GM12878 (cell line): ENCODE data around the gene ACOX1. TPM values are rescaled to one million over a fixed set of nuclear protein-coding genes. Genes with fewer than 3 reads are reported as not detected.

Experiments used
- ATAC-seq: fragments of 200-7000 bp; cut with Tn5 transposase; 3 replicates; pipeline ENCODE4 v1.9.1; 2020; ENCODE audit warnings: mild to moderate bottlenecking, moderate library complexity
- BruUV-seq: library from RNA; stranded (reverse); fragments of 400-500 nt; replicated peaks from 2 replicates; lab custom pipeline; 2021; lab: Mats Ljungman, UMichigan
- CTCF ChIA-PET: fragments of 300-600 bp; sonication (Branson Sonifier 250); formaldehyde crosslinking; extraction: SDS; loops from one replicate; lab custom pipeline; 2021; ENCODE audit warnings: inconsistent platforms; lab: Yijun Ruan, JAX
- POLR2A ChIA-PET: fragments of 350-600 bp; formaldehyde crosslinking; extraction: SDS; loops from one replicate; lab custom pipeline; 2021; ENCODE audit warnings: inconsistent platforms; lab: Charles Lee
- RAD21 ChIA-PET: fragments of 300-600 bp; sonication (Branson Sonifier 250); formaldehyde crosslinking; loops from one replicate; lab custom pipeline; 2023; ENCODE audit warnings: antibody characterized with exemption; ENCODE audit not compliant: unreplicated experiment; lab: Charles Lee
- SMC1A ChIA-PET: fragments of 300-600 bp; sonication (Branson Sonifier 250); formaldehyde crosslinking; loops from one replicate; lab custom pipeline; 2023; ENCODE audit not compliant: unreplicated experiment, uncharacterized antibody; lab: Charles Lee
- DNase-seq: peaks from one replicate; pipeline ENCODE4 v3.0.0-alpha.2; 2011; ENCODE audit warnings: low read depth, low spot score
- FAIRE-seq: peaks from 3 replicates; lab custom pipeline; 2011; peaks lifted over from hg19 to GRCh38; lab: Jason Lieb, UNC
- H2AFZ ChIP-seq: 2 replicates; pipeline ENCODE4 v1.6.0; 2011; ENCODE audit warnings: low read depth, low read length, control low read depth; ENCODE audit not compliant: control insufficient read depth
- H3K27ac ChIP-seq: 2 replicates; pipeline ENCODE4 v1.5.1; 2011; ENCODE audit warnings: control low read depth; ENCODE audit not compliant: control insufficient read depth, insufficient read depth
- H3K27me3 ChIP-seq, 2 experiments: replicated peaks in 1 of 2; 2 replicates each; pipeline versions ENCODE4 v1.6.0 to v1.6.1; 2011; ENCODE audit warnings: low read length in 1 of 2; ENCODE audit not compliant: control insufficient read depth in 2 of 2, insufficient read depth in 2 of 2
- H3K36me3 ChIP-seq, 2 experiments: 2 replicates each; pipeline ENCODE4 v1.5.1; 2011; ENCODE audit warnings: low read length in 1 of 2; ENCODE audit not compliant: control insufficient read depth in 2 of 2, insufficient read depth in 2 of 2
- H3K4me1 ChIP-seq: 2 replicates; pipeline ENCODE4 v1.6.1; 2011; ENCODE audit warnings: mild to moderate bottlenecking, low read length, moderate library complexity, mixed read lengths; ENCODE audit not compliant: control insufficient read depth, insufficient read depth
- H3K4me2 ChIP-seq: 2 replicates; pipeline ENCODE4 v1.6.0; 2011; ENCODE audit warnings: control low read depth; ENCODE audit not compliant: control insufficient read depth, insufficient read depth
- H3K4me3 ChIP-seq: fragments of 200-600 bp; sonication (generic); 2 replicates; pipeline ENCODE4 v1.5.1; 2016
- H3K79me2 ChIP-seq: 2 replicates; pipeline ENCODE4 v1.6.0; 2011; ENCODE audit warnings: low read length; ENCODE audit not compliant: control insufficient read depth, insufficient read depth
- H3K9ac ChIP-seq: 2 replicates; pipeline ENCODE4 v1.8.0; 2011; ENCODE audit warnings: low read length, control low read depth, mixed read lengths; ENCODE audit not compliant: control insufficient read depth, insufficient read depth
- H3K9me3 ChIP-seq: replicated peaks from 3 replicates; pipeline ENCODE4 v1.5.1; 2011; ENCODE audit warnings: mild to moderate bottlenecking, low read length; ENCODE audit not compliant: control insufficient read depth, insufficient read depth
- H4K20me1 ChIP-seq: 2 replicates; pipeline ENCODE4 v1.6.0; 2011; ENCODE audit not compliant: control insufficient read depth, insufficient read depth
- ATF7 ChIP-seq: fragments of 450-650 bp; IDR thresholded peaks from 2 replicates; pipeline ENCODE4 v1.6.1; 2016; ENCODE audit warnings: low read depth, mild to moderate bottlenecking
- CHD4 ChIP-seq: fragments of 200-600 bp; sonication (generic); IDR thresholded peaks from 2 replicates; pipeline ENCODE4 v1.6.1; 2016; ENCODE audit warnings: mild to moderate bottlenecking
- IRF4 ChIP-seq: IDR thresholded peaks from 2 replicates; pipeline ENCODE4 v1.6.1; 2011; ENCODE audit warnings: low read depth, low read length
- STAT1 ChIP-seq: fragments of 450-650 bp; conservative IDR thresholded peaks from 2 replicates; pipeline ENCODE4 v1.6.1; 2014; ENCODE audit warnings: antibody characterized with exemption, mild to moderate bottlenecking
- ZNF207 ChIP-seq: fragments of 450-650 bp; IDR thresholded peaks from 2 replicates; pipeline ENCODE4 v1.6.1; 2014; ENCODE audit warnings: antibody characterized with exemption, mild to moderate bottlenecking, borderline replicate concordance
- ZNF217 ChIP-seq: fragments of 450-650 bp; IDR thresholded peaks from 2 replicates; pipeline ENCODE4 v1.6.1; 2017; ENCODE audit warnings: antibody characterized with exemption, mild to moderate bottlenecking
- WGBS: methylation state at CpG from one replicate; pipeline ENCODE4 v1.1.6; 2016; ENCODE audit warnings: low lambda C conversion rate; ENCODE audit not compliant: insufficient replicate concordance, insufficient coverage; ENCODE audit errors: missing lambda C conversion rate; 5-methylcytosine and 5-hydroxymethylcytosine counted together
- in situ Hi-C: fragments of 300-500 bp; cut with MboI; formaldehyde crosslinking; loops from 9 replicates; pipeline ENCODE4 v1.14.3; 2018; ENCODE audit warnings: mixed read lengths
- intact Hi-C: fragments of 100-400 bp; cut with micrococcal nuclease; formaldehyde crosslinking; loops from one replicate; pipeline ENCODE4 v1.14.2; 2022; ENCODE audit not compliant: unreplicated experiment
- polyA plus RNA-seq, 11 experiments: library from polyadenylated mRNA; depleted of rRNA in 4 of 11; unstranded in 6 of 11; stranded (reverse) in 5 of 11; fragments of >200 nt; fragmentation: Nextera tagmentation in 4 of 11; fragmentation: Illumina TruSeq in 1 of 11; extraction: Ambion mirVana in 4 of 11; extraction: Trizol in 1 of 11; gene quantifications; 1 replicate in 1 of 11; 2 replicates in 10 of 11; pipeline versions ENCODE4 v1.2.1 to v1.2.3, GENCODE V29; 2011 to 2016; ENCODE audit warnings: inconsistent platforms in 2 of 11, missing spikeins in 2 of 11, low read depth in 1 of 11
- total RNA-seq, 4 experiments: library from RNA; depleted of rRNA in 3 of 4; stranded (reverse); fragments of >200 nt in 3 of 4; fragmentation: Illumina TruSeq in 1 of 4; extraction: Trizol in 1 of 4; gene quantifications; 2 replicates each; pipeline versions ENCODE4 v1.2.1 to v1.2.3, GENCODE V29; 2013 to 2021
- TF ChIP-seq, protein P1 (sequence below), 3 experiments: IDR thresholded peaks in 2 of 3; conservative IDR thresholded peaks in 1 of 3; 2 replicates each; pipeline ENCODE4 v1.5.1; 2011; ENCODE audit warnings: low read depth in 3 of 3, low read length in 3 of 3, mild to moderate bottlenecking in 3 of 3, control low read depth in 2 of 3, moderate library complexity in 2 of 3, inconsistent platforms in 1 of 3, mixed read lengths in 1 of 3; ENCODE audit not compliant: control insufficient read depth in 2 of 3, insufficient read depth in 1 of 3; ENCODE audit errors: extremely low read depth in 1 of 3
- TF ChIP-seq, protein P2 (sequence below): fragments of 450-650 bp; formaldehyde crosslinking; IDR thresholded peaks from 2 replicates; pipeline ENCODE4 v1.4.0; 2022; ENCODE audit warnings: mild to moderate bottlenecking, moderate library complexity

The ACOX1 gene
- total and polyA plus RNA-seq, 10 of the 15 experiments (the other 5 are each of a cell fraction or from before 2014, with no cell fraction given): 6.5 to 26.2 (median 21.6) TPM

DNA sequence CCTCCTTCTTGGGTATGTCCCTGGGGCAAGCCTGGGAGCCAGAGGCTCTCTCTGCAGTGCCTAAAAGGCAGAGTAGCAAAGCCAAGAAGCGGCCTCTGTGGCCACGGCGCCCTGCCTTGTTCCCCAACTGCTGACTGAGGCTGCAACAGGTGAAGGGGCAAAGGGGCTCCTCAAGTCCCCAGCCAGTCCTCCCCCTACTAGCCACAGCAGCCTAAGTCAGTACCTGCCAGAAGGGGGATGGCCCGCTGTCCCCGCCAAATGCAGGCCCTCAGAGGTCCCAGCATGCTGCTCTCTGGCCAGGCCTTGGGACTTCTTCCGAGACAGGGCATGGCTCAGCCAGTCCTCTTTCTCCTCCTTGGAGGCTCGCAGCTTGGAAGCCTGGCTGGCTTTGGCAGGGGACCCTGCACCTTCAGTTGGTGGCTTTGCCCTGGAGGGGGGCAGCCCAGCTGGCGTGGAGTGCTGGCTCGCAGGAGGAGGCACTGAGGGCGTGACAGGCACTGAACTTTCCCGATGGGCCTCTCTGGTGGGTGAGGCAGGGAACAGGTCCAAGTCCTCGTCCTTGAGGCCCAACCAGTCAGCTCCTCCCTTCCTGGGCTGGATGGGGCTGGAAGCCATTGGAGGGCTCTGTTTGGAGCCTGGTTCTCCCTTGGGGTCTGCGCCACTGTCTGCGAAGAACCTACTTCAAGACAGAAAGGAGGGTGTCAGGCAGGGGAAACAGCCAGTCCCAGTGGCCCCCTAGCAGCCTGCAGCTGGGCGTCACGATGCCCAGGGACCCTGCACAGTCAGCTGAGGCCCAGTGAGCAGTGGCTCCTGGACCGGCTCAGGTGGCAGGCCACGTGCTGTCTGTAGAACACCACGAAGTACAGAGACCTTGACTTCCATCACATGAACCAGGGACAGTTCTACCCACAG lies 55.7 kb downstream of the ACOX1 start:
- ChIA-PET SMC1A (interaction anchor here (0.7 kb wide), 1 partner anchor 42 kb away, joined by 3 read pairs; no protein-coding TSS in a partner anchor), RAD21 (no interaction called here), CTCF (interaction anchor here (1.2 kb wide), 1 partner anchor 18 kb away, joined by 3 read pairs; no protein-coding TSS in a partner anchor), POLR2A (no interaction called here)
- no peaks in the 10 kb centered on the region for H4K20me1 ChIP-seq
- no peak overlapping the region for H3K27ac ChIP-seq
- H3K79me2 ChIP-seq: no peaks in the 10 kb centered on the region
- no peak overlapping the region for H2AFZ ChIP-seq
- DNase-seq: no peak
- H3K27me3 ChIP-seq: no peaks in the 10 kb centered on the region
- intact Hi-C loops (no loop called here), in situ Hi-C loops (no loop called here)
- H3K9me3 ChIP-seq: no peaks in the 10 kb centered on the region
- no peak overlapping the region for H3K4me2 ChIP-seq
- ATAC-seq: no peak; the same call in 2 of the 3 replicates
- no peak overlapping the region for H3K4me3 ChIP-seq
- H3K4me1 ChIP-seq: no peaks in the 10 kb centered on the region
- TF ChIP-seq, protein P1, sequence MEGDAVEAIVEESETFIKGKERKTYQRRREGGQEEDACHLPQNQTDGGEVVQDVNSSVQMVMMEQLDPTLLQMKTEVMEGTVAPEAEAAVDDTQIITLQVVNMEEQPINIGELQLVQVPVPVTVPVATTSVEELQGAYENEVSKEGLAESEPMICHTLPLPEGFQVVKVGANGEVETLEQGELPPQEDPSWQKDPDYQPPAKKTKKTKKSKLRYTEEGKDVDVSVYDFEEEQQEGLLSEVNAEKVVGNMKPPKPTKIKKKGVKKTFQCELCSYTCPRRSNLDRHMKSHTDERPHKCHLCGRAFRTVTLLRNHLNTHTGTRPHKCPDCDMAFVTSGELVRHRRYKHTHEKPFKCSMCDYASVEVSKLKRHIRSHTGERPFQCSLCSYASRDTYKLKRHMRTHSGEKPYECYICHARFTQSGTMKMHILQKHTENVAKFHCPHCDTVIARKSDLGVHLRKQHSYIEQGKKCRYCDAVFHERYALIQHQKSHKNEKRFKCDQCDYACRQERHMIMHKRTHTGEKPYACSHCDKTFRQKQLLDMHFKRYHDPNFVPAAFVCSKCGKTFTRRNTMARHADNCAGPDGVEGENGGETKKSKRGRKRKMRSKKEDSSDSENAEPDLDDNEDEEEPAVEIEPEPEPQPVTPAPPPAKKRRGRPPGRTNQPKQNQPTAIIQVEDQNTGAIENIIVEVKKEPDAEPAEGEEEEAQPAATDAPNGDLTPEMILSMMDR (IDR thresholded peaks at IDR 0.05 in 2 of 3, conservative IDR thresholded peaks at IDR 0.05 in 1 of 3; ENCODE audit: control insufficient read depth in 2 of 3, extremely low read depth in 1 of 3, insufficient read depth in 1 of 3, low read depth in 3 of 3, low read length in 3 of 3): no peak
- TF ChIP-seq STAT1 (no peak), CHD4 (no peak), ZNF207 (no peak), ATF7 (no peak), ZNF217 (no peak), IRF4 (no peak)
- TF ChIP-seq, protein P2, sequence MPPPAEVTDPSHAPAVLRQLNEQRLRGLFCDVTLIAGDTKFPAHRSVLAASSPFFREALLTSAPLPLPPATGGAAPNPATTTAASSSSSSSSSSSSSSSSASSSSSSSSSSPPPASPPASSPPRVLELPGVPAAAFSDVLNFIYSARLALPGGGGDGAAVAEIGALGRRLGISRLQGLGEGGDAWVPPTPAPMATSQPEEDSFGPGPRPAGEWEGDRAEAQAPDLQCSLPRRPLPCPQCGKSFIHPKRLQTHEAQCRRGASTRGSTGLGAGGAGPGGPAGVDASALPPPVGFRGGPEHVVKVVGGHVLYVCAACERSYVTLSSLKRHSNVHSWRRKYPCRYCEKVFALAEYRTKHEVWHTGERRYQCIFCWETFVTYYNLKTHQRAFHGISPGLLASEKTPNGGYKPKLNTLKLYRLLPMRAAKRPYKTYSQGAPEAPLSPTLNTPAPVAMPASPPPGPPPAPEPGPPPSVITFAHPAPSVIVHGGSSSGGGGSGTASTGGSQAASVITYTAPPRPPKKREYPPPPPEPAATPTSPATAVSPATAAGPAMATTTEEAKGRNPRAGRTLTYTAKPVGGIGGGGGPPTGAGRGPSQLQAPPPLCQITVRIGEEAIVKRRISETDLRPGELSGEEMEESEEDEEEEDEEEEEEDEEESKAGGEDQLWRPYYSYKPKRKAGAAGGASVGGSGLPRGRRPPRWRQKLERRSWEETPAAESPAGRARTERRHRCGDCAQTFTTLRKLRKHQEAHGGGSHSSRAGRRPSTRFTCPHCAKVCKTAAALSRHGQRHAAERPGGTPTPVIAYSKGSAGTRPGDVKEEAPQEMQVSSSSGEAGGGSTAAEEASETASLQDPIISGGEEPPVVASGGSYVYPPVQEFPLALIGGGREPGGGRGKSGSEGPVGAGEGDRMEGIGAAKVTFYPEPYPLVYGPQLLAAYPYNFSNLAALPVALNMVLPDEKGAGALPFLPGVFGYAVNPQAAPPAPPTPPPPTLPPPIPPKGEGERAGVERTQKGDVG (CRISPR knock-in tag): no peak
- no peak for FAIRE-seq
- WGBS: 81% methylated on average over 19 of the region's 19 CpGs
- BruUV-seq: no TSS peak
- H3K9ac ChIP-seq: no peak overlapping the region
- H3K36me3 ChIP-seq: no peaks in the 10 kb centered on the region
